Measurements from ENCODE around the gene LAIR1.

DNA sequence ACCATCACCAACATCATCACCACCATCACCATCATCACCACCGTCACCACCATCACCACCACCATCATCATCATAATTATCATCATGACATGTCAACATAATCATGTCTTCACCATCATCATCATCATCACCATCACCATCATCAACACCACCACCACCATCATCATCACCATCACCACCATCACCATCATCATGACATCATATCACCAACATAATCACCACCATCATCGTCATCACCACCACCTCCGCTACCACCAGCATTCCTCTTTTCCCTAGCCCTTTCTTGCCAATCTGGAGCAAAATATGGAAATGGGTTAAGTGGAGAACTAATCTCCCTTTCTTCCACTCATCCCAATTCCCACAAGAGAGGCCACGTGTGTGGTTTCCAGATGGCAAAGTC lies 49.4 kb upstream of the LAIR1 start:
- no peak for TF ChIP-seq SUZ12 (IDR thresholded peaks at IDR 0.05)
- TF ChIP-seq NFRKB (IDR thresholded peaks at IDR 0.05), result no peak
- TF ChIP-seq FOXK2 (IDR thresholded peaks at IDR 0.05), result no peak
- TF ChIP-seq FOXM1 (IDR thresholded peaks at IDR 0.05; ENCODE audit: borderline replicate concordance), result no peak
- no peak for TF ChIP-seq LEF1 (IDR thresholded peaks at IDR 0.05; ENCODE audit: borderline replicate concordance)
- TF ChIP-seq SP1 (IDR thresholded peaks at IDR 0.05), result no peak
